Skeletal muscle cell (primary cell): Measurements from ENCODE around the gene BPIFB3.

Source experiments
- DNase-seq: peaks from one replicate; pipeline ENCODE4 v3.0.0-alpha.2; 2010; ENCODE audit warnings: low read depth
- H3K4me3 ChIP-seq: 2 replicates; pipeline ENCODE4 v1.5.1; 2011; ENCODE audit warnings: low read depth, mild to moderate bottlenecking, control low read depth, low read length, moderate library complexity

Gene BPIFB3

GRCh38 chr20:33054791-33055190 is 1.1 kb downstream of the BPIFB3 start:
- no peak for DNase-seq

GRCh38 chr20:33059136-33059535 is 5.4 kb downstream of the BPIFB3 start:
- H3K4me3 ChIP-seq = no peak overlapping the region
- no peak for DNase-seq

More at GRCh38 chr20:33054791-33055190, 1.1 kb downstream of the BPIFB3 start:
- H3K4me3 ChIP-seq = no peak overlapping the region

- no peak for DNase-seq
- H3K4me3 ChIP-seq = no peak overlapping the region
Observed at GRCh38 chr20:33059741-33060390, 6.2 kb downstream of the BPIFB3 start.

GRCh38 chr20:33061658-33062028 is 7.9 kb downstream of the BPIFB3 start:
- DNase-seq = no peak
- H3K4me3 ChIP-seq = no peak overlapping the region

- no peak for DNase-seq
- no peak overlapping the region for H3K4me3 ChIP-seq
Observed at GRCh38 chr20:33062105-33062824, 8.6 kb downstream of the BPIFB3 start.

- H3K4me3 ChIP-seq = no peak overlapping the region
Observed at GRCh38 chr20:33062825-33063149, 9.1 kb downstream of the BPIFB3 start.

GRCh38 chr20:33063271-33063670 is 9.6 kb downstream of the BPIFB3 start:
- H3K4me3 ChIP-seq = no peak overlapping the region
- DNase-seq = no peak

More at GRCh38 chr20:33062825-33063149, 9.1 kb downstream of the BPIFB3 start:
- no peak for DNase-seq

- no peak for DNase-seq
- no peak overlapping the region for H3K4me3 ChIP-seq
Observed at GRCh38 chr20:33064572-33065287, 11.0 kb downstream of the BPIFB3 start.

GRCh38 chr20:33065785-33066184 is 12.1 kb downstream of the BPIFB3 start:
- H3K4me3 ChIP-seq = no peak overlapping the region
- no peak for DNase-seq

- H3K4me3 ChIP-seq = no peak overlapping the region
- no peak for DNase-seq
Observed at GRCh38 chr20:33067806-33068205, 14.1 kb downstream of the BPIFB3 start.

- DNase-seq = no peak
- H3K4me3 ChIP-seq = no peak overlapping the region
Observed at GRCh38 chr20:33068251-33068939, 14.7 kb downstream of the BPIFB3 start.

GRCh38 chr20:33069673-33070072 is 16.0 kb downstream of the BPIFB3 start:
- DNase-seq = no peak

GRCh38 chr20:33070111-33071053 is 16.7 kb downstream of the BPIFB3 start:
- no peak for DNase-seq
- no peak overlapping the region for H3K4me3 ChIP-seq

More at GRCh38 chr20:33069673-33070072, 16.0 kb downstream of the BPIFB3 start:
- H3K4me3 ChIP-seq = no peak overlapping the region

- H3K4me3 ChIP-seq = no peak overlapping the region
- DNase-seq = no peak
Observed at GRCh38 chr20:33071198-33071597, 17.5 kb downstream of the BPIFB3 start.

- DNase-seq = no peak
- no peak overlapping the region for H3K4me3 ChIP-seq
Observed at GRCh38 chr20:33072362-33072761, 18.7 kb downstream of the BPIFB3 start.

GRCh38 chr20:33072813-33073212 is 19.1 kb downstream of the BPIFB3 start:
- DNase-seq = no peak

GRCh38 chr20:33074675-33075074 is 21.0 kb downstream of the BPIFB3 start:
- no peak for DNase-seq
- H3K4me3 ChIP-seq = no peak overlapping the region

More at GRCh38 chr20:33072813-33073212, 19.1 kb downstream of the BPIFB3 start:
- H3K4me3 ChIP-seq = no peak overlapping the region

- H3K4me3 ChIP-seq = no peak overlapping the region
Observed at GRCh38 chr20:33075281-33075680, 21.6 kb downstream of the BPIFB3 start.

More at GRCh38 chr20:33075281-33075680, 21.6 kb downstream of the BPIFB3 start:
- DNase-seq = no peak
